Lung (tissue), 12 donors: ENCODE results near the gene ARL16. TPM values are rescaled to one million over a fixed set of nuclear protein-coding genes. Genes with fewer than 3 reads are reported as not detected.

Source experiments
- ATAC-seq: fragments of 200-7000 bp; cut with Tn5 transposase; one replicate; pipeline ENCODE4 v1.9.1; 2020; ENCODE audit warnings: moderate number of reproducible peaks; ENCODE audit not compliant: insufficient read depth, low FRiP score
- DNase-seq, 3 donors: peaks; one replicate each; pipeline ENCODE4 v3.0.0-alpha.2; 2013 to 2017
- H3K27ac ChIP-seq, 2 donors: one replicate each; pipeline ENCODE4 v1.5.1; 2013; ENCODE audit warnings: mild to moderate bottlenecking in 2 of 2, moderate library complexity in 2 of 2, control low read depth in 1 of 2, inconsistent platforms in 1 of 2, low read depth in 1 of 2, low read length in 1 of 2
- H3K27me3 ChIP-seq, 3 donors: one replicate each; pipeline ENCODE4 v1.5.1; 2013; ENCODE audit warnings: low read length in 2 of 3; ENCODE audit not compliant: control insufficient read depth in 3 of 3, insufficient read depth in 3 of 3
- H3K36me3 ChIP-seq, 4 donors: one replicate each; pipeline ENCODE4 v1.5.1; 2013; ENCODE audit warnings: low read length in 4 of 4, mild to moderate bottlenecking in 1 of 4, moderate library complexity in 1 of 4; ENCODE audit not compliant: control insufficient read depth in 4 of 4, insufficient read depth in 4 of 4
- H3K4me1 ChIP-seq, 5 donors: one replicate each; pipeline ENCODE4 v1.5.1; 2013; ENCODE audit warnings: low read length in 5 of 5, mild to moderate bottlenecking in 2 of 5, moderate library complexity in 1 of 5; ENCODE audit not compliant: control insufficient read depth in 5 of 5, insufficient read depth in 5 of 5
- H3K4me3 ChIP-seq: one replicate; pipeline ENCODE4 v1.5.1; 2013; ENCODE audit warnings: mild to moderate bottlenecking, control low read depth, moderate library complexity
- H3K9ac ChIP-seq, 2 donors: one replicate each; pipeline ENCODE4 v1.5.1; 2013; ENCODE audit warnings: low read length in 2 of 2, control low read depth in 1 of 2; ENCODE audit not compliant: insufficient read depth in 1 of 2
- H3K9me3 ChIP-seq, 4 donors: one replicate each; pipeline ENCODE4 v1.5.1; 2013; ENCODE audit warnings: low read length in 3 of 4, mild to moderate bottlenecking in 1 of 4, moderate library complexity in 1 of 4; ENCODE audit not compliant: control insufficient read depth in 4 of 4, insufficient read depth in 3 of 4
- CTCF ChIP-seq: IDR thresholded peaks from 2 replicates; pipeline ENCODE4 v1.5.1; 2012; ENCODE audit warnings: mild to moderate bottlenecking; ENCODE audit errors: control extremely low read depth, extremely low read depth
- WGBS, 2 donors: extraction: QIAGEN DNeasy Blood & Tissue Kit; methylation state at CpG; one replicate each; pipeline ENCODE4 v1.1.7; 2013; 5-methylcytosine and 5-hydroxymethylcytosine counted together
- polyA plus RNA-seq, 2 donors: library from polyadenylated mRNA; stranded (reverse); fragments of 200-250 nt; gene quantifications; one replicate each; pipeline ENCODE4 v1.2.1, GENCODE V29; 2013
- total RNA-seq, 2 donors: library from RNA; depleted of rRNA in 1 of 2; stranded (reverse); fragments of >200 nt in 1 of 2; gene quantifications; one replicate each; pipeline ENCODE4 v1.2.1, GENCODE V29; 2014 to 2021
- donor health status: control.
- donor health status: control.
- donor health status: Bipolar disorder and iron deficiency.
- donor health status: healthy.
- donor health status: DM: yes; HTN: yes; CAD: no.

The ARL16 gene
- total and polyA plus RNA-seq, 4 donors, result 27.4 to 59.5 (median 29.8) TPM

- no peak for TF ChIP-seq CTCF
- Histone ChIP-seq H3K27me3 (peaks cover 6 to 30% (median 18%) of the 10 kb centered on the region in 3 donors), H3K4me3 (no peak overlapping the region), H3K36me3 (peaks cover 0 to 9% (median 0%) of the 10 kb centered on the region in 4 donors), H3K4me1 (peaks cover 0 to 5% (median 0%) of the 10 kb centered on the region in 5 donors), H3K9ac (no peak overlapping the region), H3K9me3 (peaks cover 0 to 11% (median 0%) of the 10 kb centered on the region in 4 donors), H3K27ac (no peak overlapping the region)
- DNase-seq (no peak), ATAC-seq (no peak)
- 10 to 12% methylated on average over 61 to 78 of the region's 78 CpGs for WGBS, 2 donors
Measured at GRCh38 chr17:81648013-81648706, 35.4 kb downstream of the ARL16 start.

- H3K9me3 ChIP-seq, result peaks cover 0 to 11% (median 0%) of the 10 kb centered on the region in 4 donors
- WGBS, 2 donors, result 36 to 55% methylated on average over 21 of the region's 21 CpGs
- no peak overlapping the region for H3K9ac ChIP-seq
- no peak for ATAC-seq
- H3K4me1 ChIP-seq, result peaks cover 0 to 2% (median 0%) of the 10 kb centered on the region in 5 donors
- H3K27me3 ChIP-seq, result peaks cover 6 to 30% (median 18%) of the 10 kb centered on the region in 3 donors
- no peak for DNase-seq
- H3K27ac ChIP-seq, result no peak overlapping the region
- TF ChIP-seq CTCF, result no peak
- H3K36me3 ChIP-seq, result peaks cover 0 to 9% (median 0%) of the 10 kb centered on the region in 4 donors
- H3K4me3 ChIP-seq, result no peak overlapping the region
Measured at GRCh38 chr17:81647640-81648012, 36.0 kb downstream of the ARL16 start.

DNA sequence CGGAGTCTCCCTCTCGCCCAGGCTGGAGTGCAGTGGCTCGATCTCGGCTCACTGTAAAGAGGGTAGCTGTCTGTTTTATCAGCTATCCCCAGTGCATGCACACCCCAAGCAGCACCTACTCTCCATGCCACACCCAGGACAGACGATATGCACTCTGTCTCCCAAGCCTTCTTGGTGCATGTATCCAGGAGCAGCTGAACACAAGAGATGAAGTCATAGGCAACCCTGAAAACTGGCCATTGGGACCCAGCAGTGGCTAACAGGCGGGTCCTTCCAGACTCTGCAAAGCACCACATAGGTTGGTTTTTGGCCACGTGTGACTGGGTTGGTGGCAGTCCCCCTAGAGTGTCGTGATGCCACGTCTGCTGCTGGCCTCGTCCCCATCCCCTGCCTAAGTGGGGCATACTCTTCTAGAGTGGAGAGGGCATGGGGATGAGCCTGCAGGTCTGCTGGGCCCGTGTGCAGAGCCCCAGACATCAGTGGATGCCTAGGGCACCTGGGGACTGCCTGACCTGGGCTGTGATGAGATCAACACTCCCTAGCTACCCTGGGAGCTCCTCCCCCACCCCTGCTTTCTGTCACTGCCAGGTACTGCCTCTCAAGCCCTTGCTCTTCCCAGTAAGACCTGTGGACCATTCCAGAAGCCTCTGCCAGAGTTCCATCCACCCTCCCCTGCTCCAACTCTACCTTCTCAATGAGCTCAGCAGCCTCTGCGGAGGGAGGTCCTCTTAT lies 36.6 kb downstream of the ARL16 start:
- Histone ChIP-seq H3K9me3 (peaks cover 0 to 11% (median 0%) of the 10 kb centered on the region in 4 donors), H3K9ac (no peak overlapping the region), H3K27ac (no peak overlapping the region), H3K4me3 (no peak overlapping the region), H3K36me3 (peaks cover 0 to 9% (median 0%) of the 10 kb centered on the region in 4 donors), H3K4me1 (peaks cover 0 to 2% (median 0%) of the 10 kb centered on the region in 5 donors), H3K27me3 (peaks cover 6 to 30% (median 18%) of the 10 kb centered on the region in 3 donors)
- WGBS, 2 donors, result 68 to 80% methylated on average over 12 of the region's 12 CpGs
- no peak for ATAC-seq
- TF ChIP-seq CTCF, result no peak
- no peak for DNase-seq
